ENCODE data around the gene PROX1. TPM values are rescaled to one million over a fixed set of nuclear protein-coding genes. Genes with fewer than 3 reads are reported as not detected.

The PROX1 gene
- total RNA-seq, 2 experiments from 2014 or later = not detected

DNA sequence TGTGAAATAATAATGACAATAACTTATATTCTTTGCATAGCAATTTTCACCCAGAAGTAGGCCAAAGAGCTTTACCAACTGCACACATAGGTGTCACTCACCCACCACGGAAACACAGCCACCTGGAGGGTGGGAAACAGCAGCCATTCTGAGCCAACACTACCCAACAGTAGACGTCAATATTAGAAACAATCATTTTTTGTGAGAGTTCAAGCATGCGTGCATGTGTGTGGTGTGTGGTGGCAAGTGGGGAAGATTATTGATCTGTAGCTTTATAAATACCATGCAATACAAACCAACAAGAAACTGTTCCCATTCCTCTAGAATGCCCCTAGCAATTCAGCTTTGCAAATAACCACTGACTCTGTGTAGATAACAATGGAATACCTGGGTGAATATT, 19.1 kb downstream of the PROX1 start:
- Mint-ChIP-seq H3K36me3 (ENCODE audit: low read depth) (no peaks in the 10 kb centered on the region), H3K27me3 (ENCODE audit: low read depth) (peaks cover 3% of the 10 kb centered on the region), H3K4me1 (ENCODE audit: low read depth) (no peaks in the 10 kb centered on the region), H3K4me3 (no peak overlapping the region), H3K9me3 (ENCODE audit: insufficient read depth) (no peaks in the 10 kb centered on the region), H3K27ac (no peak overlapping the region)
- POLR2A ChIA-PET = no interaction called here
- DNase-seq (no peak), ATAC-seq (no peak)
- CTCF ChIA-PET = no interaction called here

DNA sequence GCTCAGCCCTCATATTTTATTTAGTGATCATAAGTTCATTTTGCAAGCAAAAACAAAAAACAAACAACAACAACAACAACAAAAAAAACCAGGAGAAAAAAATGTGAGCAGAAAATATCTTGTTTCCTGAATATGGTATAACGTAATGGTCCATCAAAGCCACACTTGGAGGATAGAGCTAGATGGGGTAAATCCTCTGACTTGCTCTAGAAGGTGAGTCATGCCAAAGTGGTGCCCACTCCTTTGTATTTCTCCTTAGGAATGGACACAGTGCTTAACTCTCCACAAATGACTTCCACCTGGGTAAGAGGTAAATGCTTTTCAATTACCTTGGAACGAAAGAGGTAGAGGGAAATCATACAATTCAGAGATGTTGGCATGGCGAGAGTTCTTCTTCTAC, 20.6 kb downstream of the PROX1 start:
- CTCF ChIA-PET = no interaction called here
- Mint-ChIP-seq H3K27ac (no peak overlapping the region), H3K4me3 (no peak overlapping the region), H3K36me3 (ENCODE audit: low read depth) (no peaks in the 10 kb centered on the region), H3K4me1 (ENCODE audit: low read depth) (no peaks in the 10 kb centered on the region), H3K9me3 (ENCODE audit: insufficient read depth) (no peaks in the 10 kb centered on the region), H3K27me3 (ENCODE audit: low read depth) (peaks cover 2% of the 10 kb centered on the region)
- DNase-seq (no peak), ATAC-seq (no peak)
- POLR2A ChIA-PET = no interaction called here

DNA sequence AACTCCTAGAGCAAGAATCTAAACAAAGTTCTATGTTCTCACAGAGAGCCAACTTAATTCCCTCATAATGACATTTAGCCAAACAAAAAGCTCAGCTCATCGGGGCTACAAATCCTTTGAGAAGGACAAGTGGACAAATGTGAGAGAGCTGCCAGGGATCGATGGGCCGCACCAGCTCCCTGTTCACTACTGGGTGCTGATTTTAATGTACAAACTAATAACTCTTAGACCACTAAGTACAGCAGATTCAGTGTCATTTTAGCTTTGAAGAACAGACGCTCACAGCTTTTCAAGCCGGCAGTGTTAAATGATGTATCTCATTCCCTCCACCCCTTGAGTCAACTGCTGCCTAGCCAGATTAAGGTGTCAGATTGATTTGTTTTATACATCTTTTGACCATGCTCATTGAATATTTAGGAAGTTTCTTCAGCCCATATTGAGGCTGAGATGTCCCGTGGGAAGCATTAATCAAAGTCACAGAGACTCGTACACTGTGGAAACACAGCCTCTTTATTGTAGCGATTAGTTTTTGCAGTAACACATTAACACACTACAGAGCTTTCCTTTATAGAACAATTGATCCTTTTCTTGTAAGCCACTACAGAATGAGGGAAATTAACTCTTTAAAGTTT, 21.1 kb downstream of the PROX1 start:
- Mint-ChIP-seq H3K36me3 (ENCODE audit: low read depth) (no peaks in the 10 kb centered on the region), H3K27ac (no peak overlapping the region), H3K4me1 (ENCODE audit: low read depth) (no peaks in the 10 kb centered on the region), H3K9me3 (ENCODE audit: insufficient read depth) (no peaks in the 10 kb centered on the region), H3K27me3 (ENCODE audit: low read depth) (peaks cover 2% of the 10 kb centered on the region), H3K4me3 (no peak overlapping the region)
- CTCF ChIA-PET = no interaction called here
- ATAC-seq = no peak
- DNase-seq = no peak
- POLR2A ChIA-PET = no interaction called here

DNA sequence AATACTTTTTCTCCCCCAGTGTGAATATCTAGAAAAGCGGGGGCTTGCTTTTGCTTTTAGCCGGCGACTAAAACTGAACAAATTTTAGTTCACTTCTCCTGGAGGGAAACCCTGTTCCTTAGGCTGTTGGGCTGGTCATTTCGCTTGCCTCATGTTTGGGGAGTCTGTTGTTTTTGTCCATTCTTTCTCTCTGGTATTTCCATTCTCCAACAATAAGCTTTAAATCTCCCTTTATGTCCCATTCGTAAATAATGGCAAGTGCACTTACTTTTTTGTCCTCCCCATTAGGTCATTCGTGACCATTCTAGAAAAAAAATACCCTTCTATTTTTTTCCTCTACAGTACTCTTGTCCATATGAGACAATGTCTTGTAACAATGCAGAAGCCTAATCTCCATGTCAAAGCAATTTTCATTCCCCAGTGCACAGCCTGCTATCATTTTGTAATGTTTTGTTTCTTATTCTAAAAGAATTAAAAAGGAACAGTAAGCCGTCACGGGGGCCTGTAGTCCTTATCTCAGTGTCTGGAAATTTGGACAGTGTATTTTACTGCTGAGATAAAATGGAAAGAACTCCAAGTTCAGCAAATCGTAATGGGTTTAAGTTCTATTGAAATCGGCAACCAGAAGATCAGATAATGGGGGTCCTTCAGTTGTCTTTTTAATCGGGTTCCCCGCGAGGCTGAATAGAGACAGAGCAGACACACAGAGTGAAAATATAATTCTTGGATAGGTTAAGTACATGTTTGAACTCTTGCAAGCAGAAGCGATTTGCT, 21.8 kb downstream of the PROX1 start:
- no peak for ATAC-seq
- H3K27ac Mint-ChIP-seq = no peak overlapping the region
- CTCF ChIA-PET = no interaction called here
- H3K27me3 Mint-ChIP-seq (ENCODE audit: low read depth) = peaks cover 2% of the 10 kb centered on the region
- H3K4me1 Mint-ChIP-seq (ENCODE audit: low read depth) = no peaks in the 10 kb centered on the region
- DNase-seq = no peak
- no peaks in the 10 kb centered on the region for H3K9me3 Mint-ChIP-seq (ENCODE audit: insufficient read depth)
- no peaks in the 10 kb centered on the region for H3K36me3 Mint-ChIP-seq (ENCODE audit: low read depth)
- no peak overlapping the region for H3K4me3 Mint-ChIP-seq
- POLR2A ChIA-PET = no interaction called here

DNA sequence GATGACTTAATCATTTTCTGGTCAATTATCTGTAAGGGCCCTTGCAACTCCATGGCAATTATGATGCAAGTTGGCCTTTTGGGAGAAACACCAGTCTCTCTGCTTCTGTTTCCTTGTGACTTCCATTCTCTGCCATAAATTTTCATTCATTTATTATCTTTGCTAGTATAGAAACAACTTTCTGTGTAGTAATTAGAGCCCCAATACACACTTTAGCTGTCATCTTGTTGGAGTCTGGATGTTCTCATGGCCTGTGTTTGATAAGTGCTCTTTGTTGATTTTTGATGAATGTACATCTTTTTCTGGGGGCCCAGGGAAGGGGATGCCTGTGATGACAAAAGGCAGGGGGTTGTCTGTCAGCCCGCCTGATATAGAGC, 22.4 kb downstream of the PROX1 start:
- DNase-seq (no peak), ATAC-seq (no peak)
- H3K4me3 Mint-ChIP-seq = no peak overlapping the region
- POLR2A ChIA-PET = no interaction called here
- H3K27ac Mint-ChIP-seq = no peak overlapping the region
- H3K36me3 Mint-ChIP-seq (ENCODE audit: low read depth) = no peaks in the 10 kb centered on the region
- H3K27me3 Mint-ChIP-seq (ENCODE audit: low read depth) = peaks cover 2% of the 10 kb centered on the region
- CTCF ChIA-PET = no interaction called here
- no peaks in the 10 kb centered on the region for H3K4me1 Mint-ChIP-seq (ENCODE audit: low read depth)
- no peaks in the 10 kb centered on the region for H3K9me3 Mint-ChIP-seq (ENCODE audit: insufficient read depth)

DNA sequence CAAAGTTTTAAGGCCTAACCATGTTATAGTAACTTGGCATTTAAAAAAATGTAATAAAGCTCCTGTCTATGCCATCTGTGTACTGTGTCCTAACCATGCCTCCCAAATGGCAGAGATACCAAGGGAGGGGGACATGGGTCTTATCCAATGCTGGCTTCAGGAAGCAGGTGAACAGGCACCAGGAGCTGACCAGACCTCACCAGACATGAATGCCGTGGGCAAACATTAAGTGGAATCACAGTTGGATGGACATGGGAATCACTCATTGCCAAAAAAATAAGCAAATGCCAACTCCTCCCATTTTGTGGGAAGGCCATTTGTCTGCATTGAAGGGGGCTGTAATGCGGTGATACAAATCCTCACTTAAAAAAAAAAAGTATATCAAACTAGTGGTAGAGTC, 22.9 kb downstream of the PROX1 start:
- ATAC-seq = no peak
- H3K4me1 Mint-ChIP-seq (ENCODE audit: low read depth) = no peaks in the 10 kb centered on the region
- no peaks in the 10 kb centered on the region for H3K36me3 Mint-ChIP-seq (ENCODE audit: low read depth)
- CTCF ChIA-PET = no interaction called here
- POLR2A ChIA-PET = no interaction called here
- H3K4me3 Mint-ChIP-seq = no peak overlapping the region
- H3K27me3 Mint-ChIP-seq (ENCODE audit: low read depth) = peaks cover 2% of the 10 kb centered on the region
- H3K27ac Mint-ChIP-seq = no peak overlapping the region
- DNase-seq = no peak
- no peaks in the 10 kb centered on the region for H3K9me3 Mint-ChIP-seq (ENCODE audit: insufficient read depth)

DNA sequence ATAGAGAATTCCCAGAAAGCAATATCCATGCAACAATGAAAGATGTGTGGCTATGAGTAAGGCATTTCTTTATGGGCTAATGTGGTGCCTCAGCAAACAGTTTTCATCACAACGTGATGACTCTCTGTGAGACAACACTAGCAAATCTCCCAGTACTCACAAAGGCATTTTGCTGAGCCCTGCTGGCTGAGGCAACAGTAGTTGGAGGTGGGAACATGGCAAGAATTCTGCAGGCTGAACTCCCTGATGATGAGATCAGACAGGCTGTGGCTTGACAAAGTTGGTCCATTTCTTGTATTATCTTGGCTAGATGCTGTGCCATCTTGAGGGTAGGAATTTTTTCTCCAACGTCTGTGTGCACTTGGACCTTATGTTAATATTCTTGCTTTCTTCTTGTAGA, 24.6 kb downstream of the PROX1 start:
- Mint-ChIP-seq H3K9me3 (ENCODE audit: insufficient read depth) (no peaks in the 10 kb centered on the region), H3K4me1 (ENCODE audit: low read depth) (no peaks in the 10 kb centered on the region), H3K27me3 (ENCODE audit: low read depth) (no peaks in the 10 kb centered on the region), H3K4me3 (no peak overlapping the region), H3K27ac (no peak overlapping the region), H3K36me3 (ENCODE audit: low read depth) (no peaks in the 10 kb centered on the region)
- no peak for DNase-seq
- ATAC-seq = no peak
- ChIA-PET POLR2A (no interaction called here), CTCF (no interaction called here)

DNA sequence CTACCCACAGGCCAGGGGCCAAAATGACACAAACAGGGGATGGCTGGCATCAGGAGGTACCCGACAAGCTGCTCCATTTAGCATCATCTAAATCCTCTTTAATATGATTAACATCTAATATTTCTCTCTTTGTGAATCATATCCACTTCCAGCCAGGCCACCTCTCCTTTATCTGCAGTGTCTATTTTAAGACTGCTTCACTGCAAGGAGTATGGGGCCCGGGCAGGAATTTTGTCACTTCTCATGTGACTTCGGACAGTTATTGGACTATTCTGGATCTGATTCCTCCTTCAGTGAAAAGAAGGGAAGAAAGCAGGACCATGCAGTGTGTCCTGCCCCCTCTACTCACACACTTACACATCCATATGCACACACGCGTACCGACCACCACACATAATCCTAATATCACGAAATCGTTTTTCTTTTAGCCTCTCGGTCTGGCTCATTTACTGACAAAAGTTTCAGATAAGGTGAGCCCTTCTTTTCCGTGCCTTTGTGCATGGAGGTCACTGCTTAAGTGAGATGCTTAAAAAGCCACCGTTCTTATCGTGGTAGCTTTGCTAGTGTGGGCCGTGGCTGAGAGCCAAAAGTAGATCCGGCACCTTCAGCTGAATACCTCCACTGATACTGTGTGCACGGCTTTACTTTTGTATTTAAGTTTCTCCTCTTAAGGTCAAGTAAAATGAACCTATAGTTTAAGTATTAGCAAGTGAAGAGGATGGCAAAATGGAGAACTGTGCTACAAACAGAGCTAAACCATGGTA, 26.0 kb downstream of the PROX1 start:
- no peaks in the 10 kb centered on the region for H3K4me1 Mint-ChIP-seq (ENCODE audit: low read depth)
- H3K9me3 Mint-ChIP-seq (ENCODE audit: insufficient read depth) = no peaks in the 10 kb centered on the region
- H3K4me3 Mint-ChIP-seq = no peak overlapping the region
- ChIA-PET POLR2A (no interaction called here), CTCF (no interaction called here)
- DNase-seq (no peak), ATAC-seq (no peak)
- H3K36me3 Mint-ChIP-seq (ENCODE audit: low read depth) = no peaks in the 10 kb centered on the region
- H3K27ac Mint-ChIP-seq = no peak overlapping the region
- no peaks in the 10 kb centered on the region for H3K27me3 Mint-ChIP-seq (ENCODE audit: low read depth)

DNA sequence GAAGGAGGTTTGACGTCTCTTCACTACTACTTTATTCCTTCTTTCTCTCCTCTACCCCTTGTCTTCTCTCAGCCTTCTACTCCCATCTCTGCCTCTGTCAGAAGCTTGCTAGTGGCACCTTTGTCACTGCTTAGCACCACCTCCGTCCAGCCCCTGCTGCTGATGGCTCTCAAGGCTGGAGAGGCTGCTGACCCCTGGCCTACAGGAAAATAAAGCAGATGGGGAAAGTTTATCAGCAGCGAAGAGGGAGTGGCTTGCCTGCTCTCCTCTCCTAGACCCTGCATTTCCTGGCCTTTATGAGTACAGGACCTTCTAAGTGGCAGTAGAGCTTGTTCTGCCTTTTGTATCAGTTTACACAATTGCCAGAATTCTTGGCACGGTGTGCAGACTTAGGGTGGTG, 27.0 kb downstream of the PROX1 start:
- no peak overlapping the region for H3K27ac Mint-ChIP-seq
- H3K4me3 Mint-ChIP-seq = no peak overlapping the region
- H3K36me3 Mint-ChIP-seq (ENCODE audit: low read depth) = no peaks in the 10 kb centered on the region
- H3K4me1 Mint-ChIP-seq (ENCODE audit: low read depth) = no peaks in the 10 kb centered on the region
- H3K27me3 Mint-ChIP-seq (ENCODE audit: low read depth) = no peaks in the 10 kb centered on the region
- DNase-seq (no peak), ATAC-seq (no peak)
- POLR2A ChIA-PET = no interaction called here
- H3K9me3 Mint-ChIP-seq (ENCODE audit: insufficient read depth) = no peaks in the 10 kb centered on the region
- CTCF ChIA-PET = no interaction called here

DNA sequence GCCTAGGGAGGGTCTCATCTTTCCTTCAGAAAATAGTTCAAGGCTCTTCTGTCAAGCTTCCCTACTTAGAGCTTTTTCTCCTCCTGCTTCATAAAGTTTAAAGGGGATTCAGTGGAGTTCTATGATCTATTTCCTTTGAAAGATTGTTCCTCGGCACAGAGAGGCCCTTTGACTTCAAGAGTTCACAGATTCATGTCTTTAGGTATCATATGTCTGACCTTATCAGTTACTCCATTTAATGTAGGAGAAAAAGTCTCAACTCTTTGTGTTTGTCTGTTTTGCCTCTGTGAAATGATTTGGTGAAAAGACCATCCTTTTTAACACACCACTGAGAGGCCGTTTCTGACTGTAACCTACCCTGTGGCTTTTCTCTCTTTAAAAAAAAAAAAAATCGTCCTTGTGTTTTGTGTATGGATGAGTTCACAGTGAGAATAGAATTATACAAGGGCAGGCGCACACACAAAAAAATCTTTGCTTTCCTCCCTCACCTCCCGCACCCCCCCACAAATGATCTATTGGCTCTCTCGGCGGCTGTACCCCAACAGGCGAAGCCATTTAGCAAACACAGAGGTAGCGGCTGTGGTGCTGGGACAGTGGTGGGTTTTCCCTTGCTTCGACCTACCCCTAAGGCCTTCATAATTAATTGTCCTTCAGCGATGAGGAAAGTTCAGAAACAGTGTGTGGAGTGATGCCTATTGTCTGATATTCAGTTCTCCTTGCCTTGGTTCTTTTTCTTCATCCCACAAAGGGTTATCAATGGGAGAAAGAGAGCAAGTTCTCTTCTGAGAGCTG, 29.6 kb downstream of the PROX1 start:
- H3K27ac Mint-ChIP-seq = no peak overlapping the region
- H3K9me3 Mint-ChIP-seq (ENCODE audit: insufficient read depth) = no peaks in the 10 kb centered on the region
- H3K4me3 Mint-ChIP-seq = no peak overlapping the region
- ChIA-PET POLR2A (interaction anchor here (0.7 kb wide), 1 partner anchor 145 kb away, joined by 4 read pairs; no protein-coding TSS in a partner anchor), CTCF (no interaction called here)
- no peaks in the 10 kb centered on the region for H3K4me1 Mint-ChIP-seq (ENCODE audit: low read depth)
- DNase-seq (no peak), ATAC-seq (no peak)
- peaks cover 3% of the 10 kb centered on the region for H3K27me3 Mint-ChIP-seq (ENCODE audit: low read depth)
- H3K36me3 Mint-ChIP-seq (ENCODE audit: low read depth) = no peaks in the 10 kb centered on the region

DNA sequence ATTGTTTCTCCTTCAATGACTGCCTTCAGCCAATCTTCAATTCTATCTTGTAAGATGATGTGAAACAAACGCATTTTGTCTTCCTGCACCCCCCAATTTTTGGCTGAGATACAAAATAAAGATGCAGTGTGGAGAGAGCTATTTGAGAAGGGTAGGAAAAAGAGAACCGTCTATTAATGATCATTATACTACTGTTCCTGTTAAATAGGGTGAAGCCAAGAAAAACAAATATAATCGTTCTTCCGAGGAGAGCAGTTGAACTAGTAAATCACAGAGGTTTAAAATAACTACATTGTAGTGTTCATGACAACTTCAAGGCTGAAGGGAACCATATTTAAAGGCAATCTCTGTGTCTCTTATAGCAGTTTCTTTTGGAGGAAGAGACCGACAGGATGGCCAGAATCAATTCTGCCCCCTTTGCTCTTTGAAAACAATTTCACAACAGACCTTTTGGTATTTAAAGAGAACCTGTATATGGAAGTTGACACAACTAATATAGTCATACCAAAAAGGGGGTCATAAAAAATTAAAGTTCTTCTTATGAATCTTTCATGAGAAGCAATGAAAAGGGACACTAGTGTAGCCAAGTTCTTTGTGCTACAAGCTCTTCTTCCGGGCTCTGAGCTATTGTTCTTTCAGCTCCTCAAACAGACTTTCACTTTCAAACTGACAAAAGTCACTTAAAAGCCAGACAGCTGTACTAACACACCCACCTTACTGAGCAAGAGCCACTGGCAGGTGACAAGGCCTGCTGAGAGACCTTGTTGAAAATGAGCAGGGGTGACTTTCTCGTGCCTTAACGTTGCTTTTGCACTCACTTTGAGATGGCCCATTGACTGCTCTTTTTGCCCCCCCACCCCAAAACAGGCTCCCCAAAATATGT, 30.9 kb downstream of the PROX1 start:
- ATAC-seq = no peak
- peaks cover 3% of the 10 kb centered on the region for H3K27me3 Mint-ChIP-seq (ENCODE audit: low read depth)
- ChIA-PET CTCF (no interaction called here), POLR2A (no interaction called here)
- no peaks in the 10 kb centered on the region for H3K9me3 Mint-ChIP-seq (ENCODE audit: insufficient read depth)
- DNase-seq = no peak
- no peak overlapping the region for H3K4me3 Mint-ChIP-seq
- H3K27ac Mint-ChIP-seq = no peak overlapping the region
- no peaks in the 10 kb centered on the region for H3K36me3 Mint-ChIP-seq (ENCODE audit: low read depth)
- no peaks in the 10 kb centered on the region for H3K4me1 Mint-ChIP-seq (ENCODE audit: low read depth)
